Measurements from ENCODE around the gene ARHGEF3.

- no peak for TF ChIP-seq POLR2AphosphoS5 (IDR thresholded peaks at IDR 0.05; ENCODE audit: insufficient read depth in 1 of 2, low read depth in 1 of 2)
- no peak for TF ChIP-seq CTCF (IDR thresholded peaks at IDR 0.05)
- TF ChIP-seq POLR2A (IDR thresholded peaks at IDR 0.05): no peak
These were observed 9.6 kb downstream of the ARHGEF3 start for GRCh38 chr3:56792193-56792592.
